ENCODE data around the gene RASA3. TPM values are rescaled to one million over a fixed set of nuclear protein-coding genes. Genes with fewer than 3 reads are reported as not detected.
A peak's percentile ranks its signal among the peaks of the same experiment; 100 is the strongest.

RASA3 gene
- total RNA-seq, 1 experiment from 2014 or later = 9.1 TPM

- H3K27ac Mint-ChIP-seq (ENCODE audit: low read depth, unreplicated experiment) = no peak overlapping the region
- POLR2A ChIA-PET = interaction anchor here (1.3 kb wide), 1 partner anchor 10 kb away, joined by 3 read pairs; no protein-coding TSS in a partner anchor
- no peak overlapping the region for H3K4me3 Mint-ChIP-seq (ENCODE audit: unreplicated experiment)
- CTCF ChIA-PET = no interaction called here
- H3K9me3 Mint-ChIP-seq (ENCODE audit: unreplicated experiment) = no peaks in the 10 kb centered on the region
- no peak for DNase-seq (ENCODE audit: unreplicated experiment)
- intact Hi-C loops (cut with micrococcal nuclease) = no loop called here
- BruUV-seq (replicated peaks) = no TSS peak
- TF ChIP-seq, protein P1, sequence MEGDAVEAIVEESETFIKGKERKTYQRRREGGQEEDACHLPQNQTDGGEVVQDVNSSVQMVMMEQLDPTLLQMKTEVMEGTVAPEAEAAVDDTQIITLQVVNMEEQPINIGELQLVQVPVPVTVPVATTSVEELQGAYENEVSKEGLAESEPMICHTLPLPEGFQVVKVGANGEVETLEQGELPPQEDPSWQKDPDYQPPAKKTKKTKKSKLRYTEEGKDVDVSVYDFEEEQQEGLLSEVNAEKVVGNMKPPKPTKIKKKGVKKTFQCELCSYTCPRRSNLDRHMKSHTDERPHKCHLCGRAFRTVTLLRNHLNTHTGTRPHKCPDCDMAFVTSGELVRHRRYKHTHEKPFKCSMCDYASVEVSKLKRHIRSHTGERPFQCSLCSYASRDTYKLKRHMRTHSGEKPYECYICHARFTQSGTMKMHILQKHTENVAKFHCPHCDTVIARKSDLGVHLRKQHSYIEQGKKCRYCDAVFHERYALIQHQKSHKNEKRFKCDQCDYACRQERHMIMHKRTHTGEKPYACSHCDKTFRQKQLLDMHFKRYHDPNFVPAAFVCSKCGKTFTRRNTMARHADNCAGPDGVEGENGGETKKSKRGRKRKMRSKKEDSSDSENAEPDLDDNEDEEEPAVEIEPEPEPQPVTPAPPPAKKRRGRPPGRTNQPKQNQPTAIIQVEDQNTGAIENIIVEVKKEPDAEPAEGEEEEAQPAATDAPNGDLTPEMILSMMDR (IDR thresholded peaks at IDR 0.05; ENCODE audit: unreplicated experiment) = no peak
- peaks cover 25% of the 10 kb centered on the region for H3K36me3 Mint-ChIP-seq (ENCODE audit: insufficient read depth, unreplicated experiment)
- no peaks in the 10 kb centered on the region for H3K27me3 Mint-ChIP-seq (ENCODE audit: insufficient read depth, unreplicated experiment)
- no peaks in the 10 kb centered on the region for H3K4me1 Mint-ChIP-seq (ENCODE audit: insufficient read depth, unreplicated experiment)
These were observed 106.5 kb downstream of the RASA3 start for GRCh38 chr13:114025714-114026431.

DNA sequence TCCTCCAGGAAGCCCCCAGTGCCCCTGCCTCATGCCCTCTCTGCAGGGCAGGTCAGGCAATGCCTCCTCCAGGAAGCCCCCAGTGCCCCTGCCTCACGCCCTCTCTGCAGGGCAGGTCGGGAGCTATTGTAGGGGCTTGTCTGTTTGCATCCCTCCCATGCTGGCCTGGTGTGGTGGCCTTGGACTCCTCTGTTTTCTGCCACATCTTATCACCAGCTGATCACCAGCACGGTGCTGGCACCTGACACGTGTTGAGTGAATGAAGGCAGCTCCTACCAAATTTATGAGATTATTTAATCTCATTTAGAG, 107.1 kb downstream of the RASA3 start:
- intact Hi-C loops (cut with micrococcal nuclease) = no loop called here
- ChIA-PET CTCF (no interaction called here), POLR2A (interaction anchor here (1.3 kb wide), 1 partner anchor 10 kb away, joined by 3 read pairs; no protein-coding TSS in a partner anchor)
- Mint-ChIP-seq H3K27ac (ENCODE audit: low read depth, unreplicated experiment) (no peak overlapping the region), H3K4me1 (ENCODE audit: insufficient read depth, unreplicated experiment) (no peaks in the 10 kb centered on the region), H3K9me3 (ENCODE audit: unreplicated experiment) (no peaks in the 10 kb centered on the region), H3K4me3 (ENCODE audit: unreplicated experiment) (no peak overlapping the region), H3K36me3 (ENCODE audit: insufficient read depth, unreplicated experiment) (peaks cover 23% of the 10 kb centered on the region), H3K27me3 (ENCODE audit: insufficient read depth, unreplicated experiment) (no peaks in the 10 kb centered on the region)
- DNase-seq (ENCODE audit: unreplicated experiment) = no peak
- TF ChIP-seq, protein P1 (IDR thresholded peaks at IDR 0.05; ENCODE audit: unreplicated experiment) = no peak
- no TSS peak for BruUV-seq (replicated peaks)

DNA sequence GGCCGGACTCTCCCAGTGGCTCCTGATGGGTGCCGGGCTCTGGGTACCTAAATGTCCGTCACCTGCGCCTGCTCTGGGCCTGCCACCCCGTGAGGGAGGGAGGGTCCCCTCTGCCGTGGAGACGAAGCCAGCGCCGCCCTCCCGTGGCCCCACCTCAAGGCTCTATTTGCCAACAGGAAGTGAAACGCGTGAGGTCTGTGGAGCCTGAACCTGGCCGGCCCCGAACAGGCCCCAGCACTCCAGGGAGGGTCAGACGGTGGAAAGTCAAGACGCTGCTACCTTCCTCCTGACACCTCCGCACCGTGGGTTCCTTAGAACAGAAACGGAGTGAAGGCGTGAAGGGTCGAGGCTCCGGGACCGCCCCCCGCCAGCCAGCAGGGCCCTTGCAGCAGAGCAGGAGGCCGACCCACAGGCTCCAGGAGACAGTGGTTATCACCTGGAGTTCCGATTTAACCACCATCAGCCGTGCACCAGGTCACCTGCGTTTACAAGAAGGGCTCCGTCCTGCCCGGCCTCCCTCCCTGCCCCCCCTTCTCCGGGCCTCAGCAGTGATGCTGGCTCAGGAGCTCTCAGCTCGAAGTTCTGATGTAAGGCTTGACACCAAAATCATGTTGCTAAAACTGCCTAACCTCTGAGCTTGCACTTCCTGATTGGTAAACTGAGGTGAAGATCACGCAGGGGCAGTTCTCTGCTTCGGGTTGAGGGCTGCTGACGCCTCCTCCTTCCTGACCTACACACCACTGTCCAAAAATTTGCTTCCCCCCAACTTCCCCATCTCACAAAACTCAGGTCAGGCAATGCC, 107.6 kb downstream of the RASA3 start:
- Mint-ChIP-seq H3K4me1 (ENCODE audit: insufficient read depth, unreplicated experiment) (no peaks in the 10 kb centered on the region), H3K9me3 (ENCODE audit: unreplicated experiment) (no peaks in the 10 kb centered on the region), H3K27ac (ENCODE audit: low read depth, unreplicated experiment) (no peak overlapping the region), H3K4me3 (ENCODE audit: unreplicated experiment) (no peak overlapping the region), H3K36me3 (ENCODE audit: insufficient read depth, unreplicated experiment) (peaks cover 22% of the 10 kb centered on the region), H3K27me3 (ENCODE audit: insufficient read depth, unreplicated experiment) (no peaks in the 10 kb centered on the region)
- TF ChIP-seq, protein P1 (IDR thresholded peaks at IDR 0.05; ENCODE audit: unreplicated experiment) = no peak
- no peak for DNase-seq (ENCODE audit: unreplicated experiment)
- POLR2A ChIA-PET = interaction anchor here (1.3 kb wide), 1 partner anchor 9 kb away, joined by 3 read pairs; no protein-coding TSS in a partner anchor
- intact Hi-C loops (cut with micrococcal nuclease) = no loop called here
- CTCF ChIA-PET = no interaction called here
- BruUV-seq (replicated peaks) = no TSS peak

DNA sequence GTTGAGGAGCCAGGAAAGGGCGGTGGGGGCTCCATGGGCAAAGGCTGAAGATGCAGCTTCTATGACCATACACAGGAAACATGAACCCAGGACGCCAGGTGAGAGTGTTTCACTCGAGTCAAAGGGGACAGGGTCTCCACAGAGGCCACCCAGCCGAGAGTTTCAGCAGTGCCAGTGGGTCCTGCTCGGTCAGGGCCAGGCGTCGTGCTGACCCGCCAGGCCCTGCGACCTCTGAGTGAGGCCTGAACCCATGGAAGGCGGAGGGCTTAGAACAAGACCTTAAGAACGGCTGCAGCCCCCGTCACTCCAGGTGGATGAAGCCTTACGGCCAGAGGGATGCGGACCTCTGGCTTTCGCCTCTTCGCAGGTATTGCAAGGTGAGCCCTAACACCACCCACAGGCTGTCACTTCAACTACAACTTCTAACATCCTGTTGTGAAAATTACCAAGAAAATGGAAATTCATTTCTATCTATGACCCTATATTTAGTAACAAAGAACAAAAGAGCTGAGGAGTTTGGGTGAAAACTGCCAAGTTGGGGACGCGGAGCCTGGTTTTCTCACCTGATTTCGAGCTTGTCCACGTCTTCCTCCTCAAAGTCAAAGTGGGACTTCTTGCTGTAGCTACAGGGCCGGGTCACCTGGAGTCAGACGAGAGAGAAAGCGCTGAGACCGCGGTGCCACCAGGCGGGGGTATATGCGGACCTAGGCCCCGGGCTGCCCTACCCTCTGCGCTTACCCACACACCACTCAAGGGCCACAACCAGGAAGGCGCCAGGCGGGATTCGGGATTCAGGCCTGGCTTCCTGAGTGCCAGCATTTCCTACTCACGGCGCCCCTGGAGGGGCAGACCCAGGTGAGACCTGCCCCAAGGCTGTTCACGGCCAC, 108.5 kb downstream of the RASA3 start:
- CTCF ChIA-PET = no interaction called here
- Mint-ChIP-seq H3K36me3 (ENCODE audit: insufficient read depth, unreplicated experiment) (peaks cover 18% of the 10 kb centered on the region), H3K9me3 (ENCODE audit: unreplicated experiment) (no peaks in the 10 kb centered on the region), H3K4me3 (ENCODE audit: unreplicated experiment) (no peak overlapping the region), H3K27me3 (ENCODE audit: insufficient read depth, unreplicated experiment) (no peaks in the 10 kb centered on the region), H3K4me1 (ENCODE audit: insufficient read depth, unreplicated experiment) (no peaks in the 10 kb centered on the region), H3K27ac (ENCODE audit: low read depth, unreplicated experiment) (no peak overlapping the region)
- TF ChIP-seq, protein P1 (IDR thresholded peaks at IDR 0.05; ENCODE audit: unreplicated experiment) = peak; percentile 6
- no TSS peak for BruUV-seq (replicated peaks)
- intact Hi-C loops (cut with micrococcal nuclease) = no loop called here
- POLR2A ChIA-PET = no interaction called here
- no peak for DNase-seq (ENCODE audit: unreplicated experiment)

All from MCF 10A (cell line).